CD4-positive, alpha-beta T cell treated with Interleukin-6 for 4 hours (primary cell): ENCODE measurements around the gene USP17L17.
"Not testable (repeated sequence)": the region's sequence is repeated elsewhere in the genome, so short reads cannot be mapped to it uniquely, and the experiment has no call there.

Experiments used
- DNase-seq: peaks from one replicate; pipeline ENCODE4 v3.0.0-alpha.2; 2020; ENCODE audit warnings: mixed read lengths

Gene USP17L17, protein sequence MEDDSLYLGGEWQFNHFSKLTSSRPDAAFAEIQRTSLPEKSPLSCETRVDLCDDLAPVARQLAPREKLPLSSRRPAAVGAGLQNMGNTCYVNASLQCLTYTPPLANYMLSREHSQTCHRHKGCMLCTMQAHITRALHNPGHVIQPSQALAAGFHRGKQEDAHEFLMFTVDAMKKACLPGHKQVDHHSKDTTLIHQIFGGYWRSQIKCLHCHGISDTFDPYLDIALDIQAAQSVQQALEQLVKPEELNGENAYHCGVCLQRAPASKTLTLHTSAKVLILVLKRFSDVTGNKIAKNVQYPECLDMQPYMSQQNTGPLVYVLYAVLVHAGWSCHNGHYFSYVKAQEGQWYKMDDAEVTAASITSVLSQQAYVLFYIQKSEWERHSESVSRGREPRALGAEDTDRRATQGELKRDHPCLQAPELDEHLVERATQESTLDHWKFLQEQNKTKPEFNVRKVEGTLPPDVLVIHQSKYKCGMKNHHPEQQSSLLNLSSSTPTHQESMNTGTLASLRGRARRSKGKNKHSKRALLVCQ

DNA sequence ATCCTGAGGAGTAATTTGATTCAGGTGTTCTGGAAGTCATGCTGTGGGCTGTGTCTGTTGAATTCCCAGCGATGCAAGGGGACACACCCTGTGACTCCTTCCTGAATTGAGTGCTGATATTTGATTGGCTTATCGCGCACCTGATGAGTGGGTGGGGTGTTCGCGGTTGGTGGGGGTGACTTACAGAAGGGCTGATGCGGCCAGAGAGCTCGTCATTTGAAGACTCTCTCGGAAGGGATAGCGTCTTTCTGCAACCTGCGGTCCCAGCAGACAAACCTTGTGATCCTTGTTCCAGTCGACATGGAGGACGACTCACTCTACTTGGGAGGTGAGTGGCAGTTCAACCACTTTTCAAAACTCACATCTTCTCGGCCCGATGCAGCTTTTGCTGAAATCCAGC is at the start of gene USP17L17:
Gene USP17L17 (plus strand): TSS at position 301 of the 400 bp plus-strand sequence. CDS start 0 bp downstream, at position 301.
- not testable (repeated sequence) for DNase-seq

DNA sequence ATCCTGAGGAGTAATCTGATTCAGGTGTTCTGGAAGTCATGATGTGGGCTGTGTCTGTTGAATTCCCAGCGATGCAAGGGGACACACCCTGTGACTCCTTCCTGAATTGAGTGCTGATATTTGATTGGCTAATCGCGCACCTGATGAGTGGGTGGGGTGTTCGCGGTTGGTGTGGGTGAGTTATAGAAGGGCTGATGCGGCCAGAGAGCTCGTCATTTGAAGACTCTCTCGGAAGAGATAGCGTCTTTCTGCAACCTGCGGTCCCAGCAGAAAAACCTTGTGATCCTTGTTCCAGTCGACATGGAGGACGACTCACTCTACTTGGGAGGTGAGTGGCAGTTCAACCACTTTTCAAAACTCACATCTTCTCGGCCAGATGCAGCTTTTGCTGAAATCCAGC is 33.3 kb upstream of the USP17L17 start, which contains the start of gene USP17L10:
Gene USP17L10 (plus strand): TSS at position 301 of the 400 bp plus-strand sequence. CDS start 0 bp downstream, at position 301.
- DNase-seq: not testable (repeated sequence)

- DNase-seq: not testable (repeated sequence)
Measured at GRCh38 chr4:9214701-9215100, 29.0 kb upstream of the USP17L17 start.

DNA sequence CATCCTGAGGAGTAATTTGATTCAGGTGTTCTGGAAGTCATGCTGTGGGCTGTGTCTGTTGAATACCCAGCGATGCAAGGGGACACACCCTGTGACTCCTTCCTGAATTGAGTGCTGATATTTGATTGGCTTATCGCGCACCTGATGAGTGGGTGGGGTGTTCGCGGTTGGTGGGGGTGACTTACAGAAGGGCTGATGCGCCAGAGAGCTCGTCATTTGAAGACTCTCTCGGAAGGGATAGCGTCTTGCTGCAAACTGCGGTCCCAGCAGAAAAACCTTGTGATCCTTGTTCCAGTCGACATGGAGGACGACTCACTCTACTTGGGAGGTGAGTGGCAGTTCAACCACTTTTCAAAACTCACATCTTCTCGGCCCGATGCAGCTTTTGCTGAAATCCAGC is 28.6 kb upstream of the USP17L17 start, which contains the start of gene USP17L11:
Gene USP17L11 (plus strand): TSS at position 301 of the 400 bp plus-strand sequence. CDS start 0 bp downstream, at position 301.
- not testable (repeated sequence) for DNase-seq

GRCh38 chr4:9219852-9220251 is 23.8 kb upstream of the USP17L17 start, which contains the start of gene USP17L12:
Gene USP17L12, plus strand, starts transcription at chr4:9220152. Its CDS starts 0 bp downstream, at chr4:9220152.
- not testable (repeated sequence) for DNase-seq

DNA sequence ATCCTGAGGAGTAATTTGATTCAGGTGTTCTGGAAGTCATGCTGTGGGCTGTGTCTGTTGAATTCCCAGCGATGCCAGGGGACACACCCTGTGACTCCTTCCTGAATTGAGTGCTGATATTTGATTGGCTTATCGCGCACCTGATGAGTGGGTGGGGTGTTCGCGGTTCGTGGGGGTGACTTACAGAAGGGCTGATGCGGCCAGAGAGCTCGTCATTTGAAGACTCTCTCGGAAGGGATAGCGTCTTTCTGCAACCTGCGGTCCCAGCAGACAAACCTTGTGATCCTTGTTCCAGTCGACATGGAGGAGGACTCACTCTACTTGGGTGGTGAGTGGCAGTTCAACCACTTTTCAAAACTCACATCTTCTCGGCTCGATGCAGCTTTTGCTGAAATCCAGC is 19.1 kb upstream of the USP17L17 start, which contains the start of gene USP17L13:
Gene USP17L13 (plus strand): TSS at position 301 of the 400 bp plus-strand sequence. CDS start 0 bp downstream, at position 301.
- not testable (repeated sequence) for DNase-seq

GRCh38 chr4:9230249-9230648 is 13.4 kb upstream of the USP17L17 start:
- not testable (repeated sequence) for DNase-seq

- not testable (repeated sequence) for DNase-seq
Measured at GRCh38 chr4:9234085-9234484, 9.6 kb upstream of the USP17L17 start, which contains the start of gene USP17L15. Gene USP17L15, plus strand, starts transcription at chr4:9234385. Its CDS starts 0 bp downstream, at chr4:9234385.

- DNase-seq: peak; percentile 0
Measured at GRCh38 chr4:9238461-9238860, 5.2 kb upstream of the USP17L17 start.

DNA sequence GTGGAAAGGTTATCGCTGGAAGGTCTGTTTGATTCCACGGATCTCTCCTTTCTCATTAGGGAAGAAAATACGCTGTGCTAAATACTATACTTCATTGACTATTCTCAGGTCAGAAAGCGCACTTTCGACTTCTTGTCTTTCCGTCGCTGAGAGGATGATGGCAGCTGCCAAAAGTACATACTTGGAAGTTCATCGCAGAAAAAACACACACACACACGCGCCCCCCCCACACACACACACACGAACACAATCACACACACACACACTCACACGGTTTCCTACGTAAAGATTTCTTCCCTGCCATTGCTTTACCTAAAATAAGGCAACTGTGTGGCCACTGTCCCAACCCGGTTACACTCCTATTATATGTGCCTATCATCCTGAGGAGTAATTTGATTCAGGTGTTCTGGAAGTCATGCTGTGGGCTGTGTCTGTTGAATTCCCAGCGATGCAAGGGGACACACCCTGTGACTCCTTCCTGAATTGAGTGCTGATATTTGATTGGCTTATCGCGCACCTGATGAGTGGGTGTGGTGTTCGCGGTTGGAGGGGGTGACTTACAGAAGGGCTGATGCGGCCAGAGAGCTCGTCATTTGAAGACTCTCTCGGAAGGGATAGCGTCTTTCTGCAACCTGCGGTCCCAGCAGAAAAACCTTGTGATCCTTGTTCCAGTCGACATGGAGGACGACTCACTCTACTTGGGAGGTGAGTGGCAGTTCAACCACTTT is 4.4 kb downstream of the USP17L17 start, which contains the start of gene USP17L18:
Gene USP17L18 (plus strand): TSS at position 678 of the 728 bp plus-strand sequence. CDS start 0 bp downstream, at position 678.
- not testable (repeated sequence) for DNase-seq

DNA sequence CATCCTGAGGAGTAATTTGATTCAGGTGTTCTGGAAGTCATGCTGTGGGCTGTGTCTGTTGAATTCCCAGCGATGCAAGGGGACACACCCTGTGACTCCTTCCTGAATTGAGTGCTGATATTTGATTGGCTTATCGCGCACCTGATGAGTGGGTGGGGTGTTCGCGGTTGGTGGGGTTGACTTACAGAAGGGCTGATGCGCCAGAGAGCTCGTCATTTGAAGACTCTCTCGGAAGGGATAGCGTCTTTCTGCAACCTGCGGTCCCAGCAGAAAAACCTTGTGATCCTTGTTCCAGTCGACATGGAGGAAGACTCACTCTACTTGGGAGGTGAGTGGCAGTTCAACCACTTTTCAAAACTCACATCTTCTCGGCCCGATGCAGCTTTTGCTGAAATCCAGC is 9.4 kb downstream of the USP17L17 start, which contains the start of gene USP17L19:
Gene USP17L19 (plus strand): TSS at position 301 of the 400 bp plus-strand sequence. CDS start 0 bp downstream, at position 301.
- DNase-seq: not testable (repeated sequence)

- DNase-seq: not testable (repeated sequence)
Measured at GRCh38 chr4:9257824-9258223, 14.1 kb downstream of the USP17L17 start, which contains the start of gene USP17L20. Gene USP17L20, plus strand, starts transcription at chr4:9258124. Its CDS starts 0 bp downstream, at chr4:9258124.

GRCh38 chr4:9262572-9262971 is 18.9 kb downstream of the USP17L17 start, which contains the start of gene USP17L21:
Gene USP17L21, plus strand, starts transcription at chr4:9262872. Its CDS starts 0 bp downstream, at chr4:9262872.
- DNase-seq: not testable (repeated sequence)

DNA sequence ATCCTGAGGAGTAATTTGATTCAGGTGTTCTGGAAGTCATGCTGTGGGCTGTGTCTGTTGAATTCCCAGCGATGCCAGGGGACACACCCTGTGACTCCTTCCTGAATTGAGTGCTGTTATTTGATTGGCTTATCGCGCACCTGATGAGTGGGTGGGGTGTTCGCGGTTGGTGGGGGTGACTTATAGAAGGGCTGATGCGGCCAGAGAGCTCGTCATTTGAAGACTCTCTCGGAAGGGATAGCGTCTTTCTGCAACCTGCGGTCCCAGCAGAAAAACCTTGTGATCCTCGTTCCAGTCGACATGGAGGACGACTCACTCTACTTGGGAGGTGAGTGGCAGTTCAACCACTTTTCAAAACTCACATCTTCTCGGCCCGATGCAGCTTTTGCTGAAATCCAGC is 23.6 kb downstream of the USP17L17 start, which contains the start of gene USP17L22:
Gene USP17L22 (plus strand): TSS at position 301 of the 400 bp plus-strand sequence. CDS start 0 bp downstream, at position 301.
- not testable (repeated sequence) for DNase-seq

GRCh38 chr4:9271719-9272118 is 28.0 kb downstream of the USP17L17 start:
- DNase-seq: not testable (repeated sequence)
